Breast epithelium (tissue), 3 donors: ENCODE measurements around the gene CFAP100.

Source experiments
- POLR2A ChIP-seq: fragments of 450-650 bp; IDR thresholded peaks from one replicate; pipeline ENCODE4 v1.6.1; 2016; ENCODE audit warnings: antibody characterized with exemption, mild to moderate bottlenecking, moderate library complexity
- TF ChIP-seq, protein P1 (sequence below), 3 donors: fragments of 450-650 bp; IDR thresholded peaks; one replicate each; pipeline ENCODE4 v1.5.1; 2016 to 2017; ENCODE audit warnings: antibody characterized with exemption in 3 of 3, mild to moderate bottlenecking in 3 of 3, moderate library complexity in 3 of 3

DNA sequence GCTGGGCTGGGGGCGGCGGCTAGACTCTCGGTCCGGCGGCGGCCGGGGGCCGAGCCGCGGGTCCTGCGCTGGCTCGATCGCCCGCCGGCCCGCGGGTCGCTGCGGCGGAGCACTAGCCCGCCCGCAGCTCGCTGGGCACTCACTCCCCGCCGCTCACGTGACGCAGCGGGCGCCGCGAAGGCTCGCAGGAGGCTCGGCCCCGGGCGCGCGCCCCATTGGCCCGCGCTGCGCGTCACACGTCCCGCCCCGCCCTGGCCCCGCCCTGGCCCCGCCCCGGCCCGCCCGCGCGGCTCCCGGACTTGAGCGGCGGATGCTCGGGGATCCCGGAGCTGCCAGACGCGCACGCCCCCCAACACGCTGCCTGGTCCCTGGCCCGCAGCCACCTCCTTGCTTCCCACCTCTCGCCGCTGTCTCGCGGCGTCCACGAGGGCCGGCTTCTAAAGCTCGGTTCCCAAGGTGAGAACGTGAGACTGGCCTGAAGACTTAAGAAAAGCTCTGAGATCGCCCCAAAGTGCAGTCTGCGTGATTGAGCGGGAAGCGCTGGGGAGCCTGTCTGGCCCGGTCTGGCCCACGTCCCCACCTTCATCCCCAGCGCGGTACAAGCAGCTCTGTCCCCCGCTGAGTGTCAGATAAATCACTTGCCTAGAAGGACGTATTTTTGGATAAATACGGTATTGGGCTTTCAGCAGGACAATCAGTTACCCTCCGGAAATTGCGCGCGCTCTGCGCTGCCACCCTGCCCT is 37.2 kb upstream of the CFAP100 start, which contains the start of gene KLF15:
- TF ChIP-seq, protein P1, sequence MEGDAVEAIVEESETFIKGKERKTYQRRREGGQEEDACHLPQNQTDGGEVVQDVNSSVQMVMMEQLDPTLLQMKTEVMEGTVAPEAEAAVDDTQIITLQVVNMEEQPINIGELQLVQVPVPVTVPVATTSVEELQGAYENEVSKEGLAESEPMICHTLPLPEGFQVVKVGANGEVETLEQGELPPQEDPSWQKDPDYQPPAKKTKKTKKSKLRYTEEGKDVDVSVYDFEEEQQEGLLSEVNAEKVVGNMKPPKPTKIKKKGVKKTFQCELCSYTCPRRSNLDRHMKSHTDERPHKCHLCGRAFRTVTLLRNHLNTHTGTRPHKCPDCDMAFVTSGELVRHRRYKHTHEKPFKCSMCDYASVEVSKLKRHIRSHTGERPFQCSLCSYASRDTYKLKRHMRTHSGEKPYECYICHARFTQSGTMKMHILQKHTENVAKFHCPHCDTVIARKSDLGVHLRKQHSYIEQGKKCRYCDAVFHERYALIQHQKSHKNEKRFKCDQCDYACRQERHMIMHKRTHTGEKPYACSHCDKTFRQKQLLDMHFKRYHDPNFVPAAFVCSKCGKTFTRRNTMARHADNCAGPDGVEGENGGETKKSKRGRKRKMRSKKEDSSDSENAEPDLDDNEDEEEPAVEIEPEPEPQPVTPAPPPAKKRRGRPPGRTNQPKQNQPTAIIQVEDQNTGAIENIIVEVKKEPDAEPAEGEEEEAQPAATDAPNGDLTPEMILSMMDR (IDR thresholded peaks at IDR 0.05) = no peak
- TF ChIP-seq POLR2A = no peak
